CD4-positive, alpha-beta T cell (primary cell): Measurements from ENCODE around the gene NIBAN1. TPM values are rescaled to one million over a fixed set of nuclear protein-coding genes. Genes with fewer than 3 reads are reported as not detected.

Source experiments
- ATAC-seq: fragments of 200-7000 bp; cut with Tn5 transposase; one replicate; pipeline ENCODE4 v1.10.0; 2022; ENCODE audit warnings: mild to moderate bottlenecking; ENCODE audit not compliant: poor library complexity
- CTCF ChIA-PET: fragments of 350-600 bp; sonication (Branson Sonifier 250); formaldehyde crosslinking; loops from one replicate; lab custom pipeline; 2021; ENCODE audit warnings: antibody characterized with exemption, inconsistent platforms; lab: Charles Lee
- POLR2A ChIA-PET: fragments of 350-600 bp; sonication (Branson Sonifier 250); formaldehyde crosslinking; loops from one replicate; lab custom pipeline; 2021; ENCODE audit warnings: antibody characterized with exemption, inconsistent platforms; lab: Charles Lee
- DNase-seq, 14 experiments: peaks; one replicate each; pipeline ENCODE4 v3.0.0-alpha.2; 2013 to 2020; ENCODE audit warnings: mixed read lengths in 2 of 14
- H3K27ac ChIP-seq, 2 donors: one replicate each; pipeline versions ENCODE4 v1.5.1 to v1.7.0; 2013; ENCODE audit warnings: low read length in 2 of 2, low read depth in 1 of 2, mild to moderate bottlenecking in 1 of 2
- H3K27me3 ChIP-seq, 2 experiments: 1 replicate in 1 of 2; 2 replicates in 1 of 2; pipeline versions ENCODE4 v1.6.1 to v1.7.0; 2013; ENCODE audit warnings: low read length in 2 of 2, control low read depth in 1 of 2, mild to moderate bottlenecking in 1 of 2, moderate library complexity in 1 of 2; ENCODE audit not compliant: insufficient read depth in 2 of 2, control insufficient read depth in 1 of 2
- H3K36me3 ChIP-seq: one replicate; pipeline ENCODE4 v1.6.1; 2013; ENCODE audit warnings: low read length, control low read depth; ENCODE audit not compliant: insufficient read depth
- H3K4me1 ChIP-seq: one replicate; pipeline ENCODE4 v1.6.1; 2013; ENCODE audit warnings: low read length, control low read depth; ENCODE audit not compliant: insufficient read depth
- H3K4me3 ChIP-seq: one replicate; pipeline ENCODE4 v1.5.1; 2013; ENCODE audit warnings: mild to moderate bottlenecking, low read length, moderate library complexity
- H3K9me3 ChIP-seq, 2 experiments: 1 replicate in 1 of 2; 2 replicates in 1 of 2; pipeline versions ENCODE4 v1.6.1 to v1.7.0; 2013; ENCODE audit warnings: low read length in 2 of 2, mild to moderate bottlenecking in 2 of 2, control low read depth in 1 of 2, moderate library complexity in 1 of 2; ENCODE audit not compliant: control insufficient read depth in 1 of 2, insufficient read depth in 1 of 2
- H3K27ac Mint-ChIP-seq: one replicate; pipeline ENCODE4 v1.8.0; 2020; ENCODE audit warnings: mixed read lengths
- H3K27me3 Mint-ChIP-seq: one replicate; pipeline ENCODE4 v1.8.0; 2021; ENCODE audit warnings: mixed read lengths
- H3K36me3 Mint-ChIP-seq: one replicate; pipeline ENCODE4 v1.8.0; 2021; ENCODE audit warnings: low read depth, mixed read lengths
- H3K4me1 Mint-ChIP-seq: one replicate; pipeline ENCODE4 v1.8.0; 2021; ENCODE audit warnings: low read depth, mixed read lengths
- H3K4me3 Mint-ChIP-seq: one replicate; pipeline ENCODE4 v1.8.0; 2020; ENCODE audit warnings: mild to moderate bottlenecking, mixed read lengths
- H3K9me3 Mint-ChIP-seq: one replicate; pipeline ENCODE4 v1.8.0; 2020; ENCODE audit warnings: mixed read lengths
- CTCF ChIP-seq: fragments of 200-600 bp; IDR thresholded peaks from one replicate; pipeline ENCODE4 v1.8.0; 2022; ENCODE audit warnings: antibody characterized with exemption, mild to moderate bottlenecking
- intact Hi-C, 2 experiments: fragments of 100-400 bp; cut with DNase I in 1 of 2; cut with micrococcal nuclease in 1 of 2; formaldehyde crosslinking; loops; one replicate each; pipeline versions ENCODE4 v1.15.1 to v1.9.0; 2023 to 2025; cut with DNase I, micrococcal nuclease
- total RNA-seq, 174 experiments: library from RNA in 2 of 174; stranded (reverse) in 2 of 174; gene quantifications; one replicate each; pipeline ENCODE4 v1.2.3 and lab custom pipeline; 2021 to 2026

NIBAN1 gene
- total RNA-seq, 2 experiments from 2014 or later = 18.5 to 20.4 TPM

- Histone ChIP-seq H3K4me1 (no peaks in the 10 kb centered on the region), H3K27me3 (no peaks in the 10 kb centered on the region), H3K4me3 (no peak overlapping the region), H3K36me3 (no peaks in the 10 kb centered on the region), H3K27ac (no peak overlapping the region), H3K9me3 (peaks cover 0 to 3% of the 10 kb centered on the region in 2 experiments)
- H3K4me1 Mint-ChIP-seq = no peaks in the 10 kb centered on the region
- ATAC-seq (no peak), DNase-seq (no peak)
- H3K27me3 Mint-ChIP-seq = no peaks in the 10 kb centered on the region
- TF ChIP-seq CTCF = no peak
- no peak overlapping the region for H3K27ac Mint-ChIP-seq
- CTCF ChIA-PET = no interaction called here
- no peak overlapping the region for H3K4me3 Mint-ChIP-seq
- peaks cover 4% of the 10 kb centered on the region for H3K9me3 Mint-ChIP-seq
- H3K36me3 Mint-ChIP-seq = no peaks in the 10 kb centered on the region
- intact Hi-C loops = no loop called here
- POLR2A ChIA-PET = no interaction called here
Measured at GRCh38 chr1:184931566-184931965, 42.7 kb downstream of the NIBAN1 start.

- H3K4me3 Mint-ChIP-seq = no peak overlapping the region
- intact Hi-C loops = no loop called here
- TF ChIP-seq CTCF = no peak
- peak in 1 of 14 experiments; percentile 42 for DNase-seq
- peaks cover 6% of the 10 kb centered on the region for H3K9me3 Mint-ChIP-seq
- POLR2A ChIA-PET = no interaction called here
- H3K36me3 Mint-ChIP-seq = no peaks in the 10 kb centered on the region
- Histone ChIP-seq H3K27me3 (no peaks in the 10 kb centered on the region), H3K27ac (no peak overlapping the region), H3K36me3 (no peaks in the 10 kb centered on the region), H3K4me3 (no peak overlapping the region), H3K9me3 (peaks cover 0 to 3% of the 10 kb centered on the region in 2 experiments), H3K4me1 (no peaks in the 10 kb centered on the region)
- H3K27ac Mint-ChIP-seq = no peak overlapping the region
- no peaks in the 10 kb centered on the region for H3K27me3 Mint-ChIP-seq
- ATAC-seq = peak; percentile 46
- H3K4me1 Mint-ChIP-seq = no peaks in the 10 kb centered on the region
- CTCF ChIA-PET = no interaction called here
Measured at GRCh38 chr1:184930645-184931044, 43.7 kb downstream of the NIBAN1 start.

- intact Hi-C loops = no loop called here
- Histone ChIP-seq H3K27me3 (no peaks in the 10 kb centered on the region), H3K27ac (no peak overlapping the region), H3K9me3 (peaks cover 0 to 3% of the 10 kb centered on the region in 2 experiments), H3K36me3 (no peaks in the 10 kb centered on the region), H3K4me3 (no peak overlapping the region), H3K4me1 (no peaks in the 10 kb centered on the region)
- Mint-ChIP-seq H3K4me3 (no peak overlapping the region), H3K36me3 (no peaks in the 10 kb centered on the region), H3K4me1 (no peaks in the 10 kb centered on the region), H3K9me3 (peaks cover 8% of the 10 kb centered on the region), H3K27me3 (no peaks in the 10 kb centered on the region), H3K27ac (no peak overlapping the region)
- no peak for ATAC-seq
- POLR2A ChIA-PET = no interaction called here
- no peak for DNase-seq
- CTCF ChIA-PET = interaction anchor here (0.8 kb wide), 1 partner anchor 37 kb away, joined by 3 read pairs; no protein-coding TSS in a partner anchor
- no peak for TF ChIP-seq CTCF
Measured at GRCh38 chr1:184930232-184930631, 44.1 kb downstream of the NIBAN1 start.
